Type B pancreatic cell (in vitro differentiated cells): ENCODE results near the gene OR2S2. TPM values are rescaled to one million over a fixed set of nuclear protein-coding genes. Genes with fewer than 3 reads are reported as not detected.

ENCODE experiments used
- DNase-seq: peaks from one replicate; pipeline ENCODE4 v3.0.0; 2021; ENCODE audit warnings: mixed read lengths; ENCODE audit not compliant: unreplicated experiment; ENCODE audit errors: extremely low spot score
- H3K27ac Mint-ChIP-seq: 2 replicates; pipeline ENCODE4 v1.8.0; 2021; ENCODE audit warnings: mild to moderate bottlenecking, mixed read lengths
- H3K27me3 Mint-ChIP-seq: 2 replicates; pipeline ENCODE4 v1.8.0; 2021; ENCODE audit warnings: mixed read lengths
- H3K36me3 Mint-ChIP-seq: 2 replicates; pipeline ENCODE4 v1.8.0; 2021; ENCODE audit warnings: mixed read lengths
- H3K4me1 Mint-ChIP-seq: one replicate; pipeline ENCODE4 v1.8.0; 2021; ENCODE audit warnings: mixed read lengths; ENCODE audit not compliant: unreplicated experiment
- H3K4me3 Mint-ChIP-seq: 2 replicates; pipeline ENCODE4 v1.8.0; 2021; ENCODE audit warnings: mild to moderate bottlenecking, mixed read lengths
- H3K9me3 Mint-ChIP-seq: 2 replicates; pipeline ENCODE4 v1.8.0; 2021; ENCODE audit warnings: mixed read lengths
- total RNA-seq: library from RNA; stranded (reverse); gene quantifications from 2 replicates; pipeline ENCODE4 v1.2.1, GENCODE V29; 2021; ENCODE audit warnings: low replicate concordance
- TF ChIP-seq, protein P1 (sequence below): fragments of 200-600 bp; sonication (generic); conservative IDR thresholded peaks from 2 replicates; pipeline ENCODE4 v1.5.0; 2021; ENCODE audit warnings: antibody characterized with exemption, mild to moderate bottlenecking

OR2S2 gene
- total RNA-seq, 1 donor from 2014 or later: not detected

DNA sequence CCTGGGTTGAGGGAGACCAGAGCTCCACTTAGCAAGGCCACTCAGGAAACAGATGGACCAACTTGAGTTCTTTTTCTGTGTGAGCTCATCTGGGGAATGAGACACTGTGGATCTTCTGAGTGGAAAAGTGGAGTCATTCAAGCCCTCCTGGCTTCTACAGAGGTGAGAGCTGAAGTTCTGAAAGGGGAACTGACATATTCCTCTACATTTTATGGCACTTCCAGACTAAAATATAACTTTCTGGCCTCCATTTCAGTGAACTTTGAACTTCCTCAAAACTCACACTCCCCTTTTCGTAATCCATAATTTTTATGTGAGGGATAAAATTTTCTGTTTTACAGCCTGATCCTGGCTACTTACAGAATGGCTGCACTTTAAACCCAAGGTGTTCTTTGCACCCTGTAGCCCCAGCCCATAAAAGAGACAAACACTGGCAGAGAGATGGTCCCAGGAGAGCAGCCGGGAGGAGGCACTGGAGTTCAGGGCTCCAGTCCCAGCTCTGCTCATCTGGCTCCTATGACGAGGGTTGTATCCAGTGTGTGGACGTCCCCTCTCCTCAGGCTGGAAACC lies 37.8 kb downstream of the OR2S2 start:
- Mint-ChIP-seq H3K9me3 (no peaks in the 10 kb centered on the region), H3K27me3 (no peaks in the 10 kb centered on the region), H3K27ac (no peak overlapping the region), H3K36me3 (no peaks in the 10 kb centered on the region), H3K4me1 (peaks cover 3% of the 10 kb centered on the region), H3K4me3 (no peak overlapping the region)
- no peak for DNase-seq
- TF ChIP-seq, protein P1, sequence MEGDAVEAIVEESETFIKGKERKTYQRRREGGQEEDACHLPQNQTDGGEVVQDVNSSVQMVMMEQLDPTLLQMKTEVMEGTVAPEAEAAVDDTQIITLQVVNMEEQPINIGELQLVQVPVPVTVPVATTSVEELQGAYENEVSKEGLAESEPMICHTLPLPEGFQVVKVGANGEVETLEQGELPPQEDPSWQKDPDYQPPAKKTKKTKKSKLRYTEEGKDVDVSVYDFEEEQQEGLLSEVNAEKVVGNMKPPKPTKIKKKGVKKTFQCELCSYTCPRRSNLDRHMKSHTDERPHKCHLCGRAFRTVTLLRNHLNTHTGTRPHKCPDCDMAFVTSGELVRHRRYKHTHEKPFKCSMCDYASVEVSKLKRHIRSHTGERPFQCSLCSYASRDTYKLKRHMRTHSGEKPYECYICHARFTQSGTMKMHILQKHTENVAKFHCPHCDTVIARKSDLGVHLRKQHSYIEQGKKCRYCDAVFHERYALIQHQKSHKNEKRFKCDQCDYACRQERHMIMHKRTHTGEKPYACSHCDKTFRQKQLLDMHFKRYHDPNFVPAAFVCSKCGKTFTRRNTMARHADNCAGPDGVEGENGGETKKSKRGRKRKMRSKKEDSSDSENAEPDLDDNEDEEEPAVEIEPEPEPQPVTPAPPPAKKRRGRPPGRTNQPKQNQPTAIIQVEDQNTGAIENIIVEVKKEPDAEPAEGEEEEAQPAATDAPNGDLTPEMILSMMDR: no peak

DNA sequence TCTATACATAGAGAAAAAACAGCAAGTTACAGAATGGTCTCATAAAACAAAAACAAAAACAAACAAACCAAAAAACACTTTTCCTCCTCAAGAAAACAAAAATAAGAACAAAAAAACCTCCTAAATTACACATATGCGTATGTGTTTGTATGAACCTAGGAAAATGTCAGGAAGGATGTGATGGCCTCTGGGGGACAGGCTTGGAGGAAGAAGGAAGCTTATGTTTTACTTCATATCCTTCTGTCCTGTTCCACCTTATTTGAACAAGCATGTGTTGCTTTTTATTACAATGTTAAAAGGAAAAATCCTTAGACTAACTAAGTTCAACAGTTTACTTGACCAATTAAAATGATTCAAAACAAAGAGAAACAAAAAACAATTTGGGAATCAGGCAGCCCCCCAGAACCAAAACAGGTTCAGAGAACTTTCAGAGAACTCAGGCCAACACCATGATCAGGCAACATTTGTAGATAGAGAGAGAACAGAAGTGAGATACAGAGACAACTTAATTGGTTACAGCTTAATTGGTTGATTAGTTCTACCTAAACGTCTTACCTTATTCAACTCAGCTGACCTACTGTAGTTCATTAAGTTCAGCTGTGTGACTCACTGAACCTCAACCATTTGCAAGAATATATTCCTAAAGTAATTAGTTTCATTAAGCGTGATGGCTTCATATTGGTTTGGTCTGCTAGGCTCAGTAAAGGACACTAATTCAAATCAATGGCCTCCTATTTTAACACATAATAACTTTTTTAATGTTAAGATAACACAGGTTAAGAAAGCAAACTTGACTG lies 38.5 kb downstream of the OR2S2 start:
- Mint-ChIP-seq H3K4me1 (peaks cover 3% of the 10 kb centered on the region), H3K36me3 (no peaks in the 10 kb centered on the region), H3K4me3 (no peak overlapping the region), H3K27me3 (no peaks in the 10 kb centered on the region), H3K27ac (no peak overlapping the region), H3K9me3 (no peaks in the 10 kb centered on the region)
- DNase-seq: no peak
- TF ChIP-seq, protein P1: no peak

GRCh38 chr9:35918780-35919179 lies 39.2 kb downstream of the OR2S2 start:
- no peaks in the 10 kb centered on the region for H3K4me1 Mint-ChIP-seq
- H3K36me3 Mint-ChIP-seq: no peaks in the 10 kb centered on the region
- TF ChIP-seq, protein P1: no peak
- no peaks in the 10 kb centered on the region for H3K9me3 Mint-ChIP-seq
- no peak overlapping the region for H3K4me3 Mint-ChIP-seq
- DNase-seq: no peak
- no peak overlapping the region for H3K27ac Mint-ChIP-seq
- no peaks in the 10 kb centered on the region for H3K27me3 Mint-ChIP-seq

- H3K4me1 Mint-ChIP-seq: no peaks in the 10 kb centered on the region
- no peaks in the 10 kb centered on the region for H3K27me3 Mint-ChIP-seq
- no peak overlapping the region for H3K27ac Mint-ChIP-seq
- DNase-seq: no peak
- H3K9me3 Mint-ChIP-seq: no peaks in the 10 kb centered on the region
- H3K4me3 Mint-ChIP-seq: no peak overlapping the region
- TF ChIP-seq, protein P1: no peak
- H3K36me3 Mint-ChIP-seq: no peaks in the 10 kb centered on the region
Observed at GRCh38 chr9:35917261-35917660, 40.7 kb downstream of the OR2S2 start.

DNA sequence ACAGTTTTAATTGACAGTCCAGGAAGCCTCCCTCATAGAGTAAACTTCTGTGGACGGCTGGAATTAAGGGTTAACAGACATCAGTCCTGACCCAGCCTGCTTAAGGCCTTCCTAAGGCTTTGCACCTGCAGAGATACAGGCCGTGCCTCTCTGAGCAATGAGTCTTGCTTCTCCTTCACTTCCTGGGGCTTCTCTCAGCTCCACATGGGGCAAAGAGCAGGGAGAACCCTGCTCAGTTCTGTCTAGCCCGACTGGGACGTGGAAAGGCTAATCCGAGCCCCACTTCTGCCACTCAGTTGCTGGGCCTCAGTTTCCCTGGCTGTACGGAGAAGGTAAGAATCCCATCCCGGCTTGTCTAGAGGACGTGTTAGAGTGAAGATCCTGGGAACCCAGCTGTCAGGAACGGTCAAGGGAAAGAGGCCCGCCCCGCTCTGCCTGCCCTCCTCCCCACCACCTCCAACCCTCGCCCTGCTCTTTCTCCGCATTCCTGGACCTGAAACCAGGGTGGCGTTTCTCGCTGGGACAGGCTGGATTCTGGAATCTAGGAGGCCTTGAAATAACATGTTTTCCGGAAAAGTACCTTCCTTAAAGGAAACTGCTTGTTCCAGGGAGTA lies 42.2 kb downstream of the OR2S2 start:
- peaks cover 4% of the 10 kb centered on the region for H3K4me1 Mint-ChIP-seq
- no peak for DNase-seq
- no peaks in the 10 kb centered on the region for H3K9me3 Mint-ChIP-seq
- H3K27ac Mint-ChIP-seq: no peak overlapping the region
- H3K36me3 Mint-ChIP-seq: no peaks in the 10 kb centered on the region
- H3K27me3 Mint-ChIP-seq: no peaks in the 10 kb centered on the region
- TF ChIP-seq, protein P1: no peak
- no peak overlapping the region for H3K4me3 Mint-ChIP-seq
